AG10803 (cell line): Measurements from ENCODE around the gene SLC9A2.

Source experiments
- DNase-seq: peaks from one replicate; pipeline ENCODE4 v3.0.0; 2010; ENCODE audit warnings: low read depth
- H3K4me3 ChIP-seq: 2 replicates; pipeline ENCODE4 v1.5.1; 2011; ENCODE audit warnings: mild to moderate bottlenecking, low read length, control low read depth
- CTCF ChIP-seq: conservative IDR thresholded peaks from 2 replicates; pipeline ENCODE4 v1.5.1; 2011; ENCODE audit warnings: mild to moderate bottlenecking, low read length, control low read depth, inconsistent platforms

SLC9A2 gene

GRCh38 chr2:102588213-102588939, 31.0 kb upstream of the SLC9A2 start:
- no peak for TF ChIP-seq CTCF
- no peak overlapping the region for H3K4me3 ChIP-seq
- no peak for DNase-seq

GRCh38 chr2:102589444-102589843, 29.9 kb upstream of the SLC9A2 start:
- no peak overlapping the region for H3K4me3 ChIP-seq
- TF ChIP-seq CTCF, result no peak
- DNase-seq, result no peak

GRCh38 chr2:102591491-102592045, 27.8 kb upstream of the SLC9A2 start:
- no peak overlapping the region for H3K4me3 ChIP-seq
- no peak for TF ChIP-seq CTCF
- no peak for DNase-seq

- no peak overlapping the region for H3K4me3 ChIP-seq
- TF ChIP-seq CTCF, result peak; percentile 49
- no peak for DNase-seq
Measured at GRCh38 chr2:102592601-102593000, 26.8 kb upstream of the SLC9A2 start.

- no peak for DNase-seq
- TF ChIP-seq CTCF, result no peak
- H3K4me3 ChIP-seq, result no peak overlapping the region
Measured at GRCh38 chr2:102593516-102593915, 25.8 kb upstream of the SLC9A2 start.

GRCh38 chr2:102594445-102595016, 24.8 kb upstream of the SLC9A2 start:
- DNase-seq, result no peak
- no peak overlapping the region for H3K4me3 ChIP-seq
- no peak for TF ChIP-seq CTCF

- H3K4me3 ChIP-seq, result no peak overlapping the region
- DNase-seq, result no peak
- TF ChIP-seq CTCF, result no peak
Measured at GRCh38 chr2:102597788-102598187, 21.6 kb upstream of the SLC9A2 start.
